ENCODE results near the gene DSC2. TPM values are rescaled to one million over a fixed set of nuclear protein-coding genes. Genes with fewer than 3 reads are reported as not detected.

The DSC2 gene
- total RNA-seq (2022; extraction: Qiagen RNA extraction; ENCODE audit: low read depth) = 0.65 to 1.3 TPM (median 1.1 TPM) in 5 replicates

DNA sequence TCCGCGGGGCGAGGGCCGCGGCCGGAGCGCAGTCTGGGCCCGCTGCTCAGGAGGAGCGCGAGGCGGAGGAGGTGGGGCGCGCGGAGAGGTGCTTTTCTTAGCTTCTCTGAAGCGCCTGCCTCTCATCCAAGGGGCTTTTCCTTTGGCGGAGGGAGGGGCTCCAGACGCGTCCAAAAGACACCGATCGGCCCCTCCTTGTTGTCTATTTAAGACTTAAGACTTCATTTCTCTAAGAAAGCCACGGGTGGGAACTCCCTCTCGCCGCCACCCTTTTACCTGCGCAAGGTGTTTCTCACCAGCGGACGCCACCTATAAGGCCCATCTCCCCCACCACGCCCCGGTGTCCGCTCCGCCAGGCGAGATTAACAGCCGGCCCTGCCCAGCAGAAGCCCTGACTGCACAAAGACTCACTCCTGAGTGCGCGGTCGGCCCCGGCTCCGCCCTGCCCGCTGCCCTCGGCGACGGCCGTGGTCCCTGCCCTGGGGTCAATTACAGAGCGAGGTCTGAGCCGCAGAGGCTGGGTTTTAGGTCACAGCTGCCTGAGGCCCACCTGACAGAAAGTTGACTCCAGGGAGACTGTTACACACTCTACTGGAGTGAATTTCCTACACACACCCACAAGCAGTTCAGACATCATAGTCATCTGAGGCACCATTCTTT is at the start of gene DSC2:
DSC2 (minus strand) TSS at position 397 of the 660 bp plus-strand sequence. CDS start 450 bp downstream, outside the sequence.

DNA sequence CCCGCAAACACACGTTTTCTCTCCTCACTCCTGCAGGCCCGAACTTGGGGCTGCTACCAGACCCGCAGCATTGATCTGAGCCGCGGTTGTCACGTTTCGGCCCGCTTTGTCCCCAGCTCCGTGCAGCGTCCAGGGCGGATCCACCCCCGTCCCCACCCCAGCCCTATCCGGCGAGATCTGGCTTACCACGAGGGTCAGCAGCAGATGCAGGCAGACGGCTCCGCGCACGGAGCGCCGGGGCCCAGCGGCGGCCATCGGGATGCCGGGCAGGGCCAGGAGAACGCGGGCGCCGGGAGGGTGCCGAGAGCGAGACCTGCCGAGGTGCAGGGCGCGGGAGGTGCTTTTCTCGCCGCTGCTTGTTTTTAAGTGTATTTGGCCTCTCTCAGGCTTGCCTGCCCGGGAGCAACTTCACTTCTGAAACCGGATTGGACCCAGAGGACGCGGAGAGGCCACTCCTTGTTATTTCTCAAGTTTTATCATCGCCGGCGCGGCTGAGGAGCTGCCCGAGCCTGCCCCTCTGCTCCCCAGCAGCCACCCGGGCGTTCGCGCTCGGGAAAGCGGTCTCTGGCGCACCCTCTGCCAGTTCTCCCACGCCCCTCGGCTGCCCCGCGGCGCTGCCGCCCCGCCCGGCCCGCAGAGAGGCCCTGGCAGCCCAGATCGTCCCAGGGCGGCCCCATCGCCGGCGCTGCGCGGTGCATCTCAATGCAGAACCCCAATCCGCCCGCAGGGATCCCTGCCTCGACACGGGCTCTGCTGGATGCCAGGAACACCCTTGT is 59.6 kb downstream of the DSC2 start, which contains the start of gene DSC3:
DSC3 (minus strand) TSS at position 337 of the 776 bp plus-strand sequence; CDS start at position 255, 82 bp downstream.

Other genes with a start within 250 kb of the DSC2 start
- 1.2 to 1.7 TPM (median 1.5 TPM) in 5 replicates for gene DSC3, start 59.7 kb downstream of the DSC2 start, total RNA-seq (2022; extraction: Qiagen RNA extraction; ENCODE audit: low read depth)
- not detected in 5 replicates for gene DSC1, start 60.4 kb upstream of the DSC2 start, total RNA-seq (2022; extraction: Qiagen RNA extraction; ENCODE audit: low read depth)
- gene DSG1, start 215.7 kb upstream of the DSC2 start, total RNA-seq (2022; extraction: Qiagen RNA extraction; ENCODE audit: low read depth) = not detected in 5 replicates